WTC11 (cell line): Measurements from ENCODE around the gene SAMMSON. TPM values are rescaled to one million over a fixed set of nuclear protein-coding genes. Genes with fewer than 3 reads are reported as not detected.
A peak's percentile ranks its signal among the peaks of the same experiment; 100 is the strongest.

Source experiments
- ATAC-seq: fragments of 200-7000 bp; cut with Tn5 transposase; 2 replicates; pipeline ENCODE4 v1.10.0; 2021; ENCODE audit warnings: mild to moderate bottlenecking, moderate library complexity
- CTCF ChIA-PET: fragments of 300-600 bp; sonication (Branson Sonifier 250); formaldehyde crosslinking; loops from one replicate; lab custom pipeline; 2021; ENCODE audit warnings: antibody characterized with exemption; lab: Charles Lee
- POLR2A ChIA-PET: fragments of 350-600 bp; sonication (Branson Sonifier 250); formaldehyde crosslinking; loops from one replicate; lab custom pipeline; 2021; ENCODE audit warnings: antibody characterized with exemption; lab: Charles Lee
- DNase-seq: peaks from one replicate; pipeline ENCODE4 v3.0.0; 2021; ENCODE audit warnings: low spot score
- H3K27ac Mint-ChIP-seq: 2 replicates; pipeline ENCODE4 v1.8.0; 2021; ENCODE audit warnings: mixed read lengths
- H3K27me3 Mint-ChIP-seq: 2 replicates; pipeline ENCODE4 v1.8.0; 2021; ENCODE audit warnings: low read depth, mild to moderate bottlenecking, moderate library complexity, mixed read lengths
- H3K36me3 Mint-ChIP-seq: 2 replicates; pipeline ENCODE4 v1.8.0; 2021; ENCODE audit warnings: mixed read lengths
- H3K4me1 Mint-ChIP-seq: 2 replicates; pipeline ENCODE4 v1.8.0; 2022; ENCODE audit warnings: mixed read lengths
- H3K4me3 Mint-ChIP-seq: 2 replicates; pipeline ENCODE4 v1.8.0; 2021; ENCODE audit warnings: mild to moderate bottlenecking, moderate library complexity, mixed read lengths
- H3K9me3 Mint-ChIP-seq: 2 replicates; pipeline ENCODE4 v1.8.0; 2021; ENCODE audit warnings: mixed read lengths
- EMX1 ChIP-seq: fragments of 250-450 bp; sonication (Bioruptor Pico); IDR thresholded peaks from 2 replicates; pipeline ENCODE4 v1.8.0; 2021; ENCODE audit warnings: mild to moderate bottlenecking
- ETV6 ChIP-seq: sonication (generic); formaldehyde crosslinking; IDR thresholded peaks from 2 replicates; pipeline ENCODE4 v1.8.1; 2022; ENCODE audit warnings: mild to moderate bottlenecking, missing genetic modification reagents
- GABPB1 ChIP-seq: sonication (generic); formaldehyde crosslinking; IDR thresholded peaks from 2 replicates; pipeline ENCODE4 v1.8.1; 2023; ENCODE audit warnings: mild to moderate bottlenecking, missing genetic modification reagents
- IRF2 ChIP-seq: sonication (generic); formaldehyde crosslinking; IDR thresholded peaks from 2 replicates; pipeline ENCODE4 v1.8.0; 2022; ENCODE audit warnings: low read depth, missing genetic modification reagents, borderline replicate concordance
- KAT7 ChIP-seq: sonication (generic); formaldehyde crosslinking; IDR thresholded peaks from 2 replicates; pipeline ENCODE4 v1.8.1; 2023; ENCODE audit warnings: missing genetic modification reagents, mild to moderate bottlenecking, borderline replicate concordance
- MXD4 ChIP-seq: fragments of 250-450 bp; sonication (Bioruptor Pico); IDR thresholded peaks from 2 replicates; pipeline ENCODE4 v1.8.0; 2021; ENCODE audit warnings: mild to moderate bottlenecking, moderate library complexity, borderline replicate concordance
- MYBL2 ChIP-seq: sonication (generic); formaldehyde crosslinking; IDR thresholded peaks from 2 replicates; pipeline ENCODE4 v1.8.1; 2023; ENCODE audit warnings: mild to moderate bottlenecking, moderate library complexity, missing genetic modification reagents
- NFATC4 ChIP-seq: fragments of 250-450 bp; sonication (Bioruptor Pico); IDR thresholded peaks from 2 replicates; pipeline ENCODE4 v1.9.0; 2021; ENCODE audit warnings: mild to moderate bottlenecking
- TEAD4 ChIP-seq: sonication (generic); formaldehyde crosslinking; IDR thresholded peaks from 2 replicates; pipeline ENCODE4 v1.8.0; 2022; ENCODE audit warnings: mild to moderate bottlenecking, missing genetic modification reagents
- TP53 ChIP-seq: sonication (generic); formaldehyde crosslinking; IDR thresholded peaks from 2 replicates; pipeline ENCODE4 v1.8.1; 2023; ENCODE audit warnings: mild to moderate bottlenecking, missing genetic modification reagents
- ZNF121 ChIP-seq: sonication (generic); formaldehyde crosslinking; IDR thresholded peaks from 2 replicates; pipeline ENCODE4 v1.8.0; 2023; ENCODE audit warnings: missing genetic modification reagents
- ZNF263 ChIP-seq: sonication (generic); formaldehyde crosslinking; IDR thresholded peaks from 2 replicates; pipeline ENCODE4 v1.8.1; 2022; ENCODE audit warnings: low read depth, mild to moderate bottlenecking, moderate library complexity, missing genetic modification reagents
- ZNF281 ChIP-seq: sonication (generic); formaldehyde crosslinking; IDR thresholded peaks from 2 replicates; pipeline ENCODE4 v1.8.0; 2023; ENCODE audit warnings: mild to moderate bottlenecking, missing genetic modification reagents
- total RNA-seq: library from RNA; stranded (reverse); gene quantifications from 3 replicates; pipeline ENCODE4 v1.2.3, GENCODE V29; 2021
- TF ChIP-seq, protein P1 (sequence below): sonication (generic); formaldehyde crosslinking; IDR thresholded peaks from 2 replicates; pipeline ENCODE4 v1.8.1; 2023; ENCODE audit warnings: mild to moderate bottlenecking, missing genetic modification reagents, moderate library complexity
- TF ChIP-seq, protein P2 (sequence below): sonication (generic); formaldehyde crosslinking; IDR thresholded peaks from 2 replicates; pipeline ENCODE4 v1.8.1; 2023; ENCODE audit warnings: mild to moderate bottlenecking, missing genetic modification reagents
- TF ChIP-seq, protein P3 (sequence below): sonication (generic); formaldehyde crosslinking; IDR thresholded peaks from 2 replicates; pipeline ENCODE4 v1.8.1; 2022; ENCODE audit warnings: mild to moderate bottlenecking, missing genetic modification reagents, moderate library complexity, borderline replicate concordance
- TF ChIP-seq, protein P4 (sequence below): fragments of 200-600 bp; IDR thresholded peaks from 2 replicates; pipeline ENCODE4 v1.8.0; 2022; ENCODE audit warnings: antibody characterized with exemption

Gene SAMMSON
- total RNA-seq, 1 experiment from 2014 or later = 0.13 TPM

DNA sequence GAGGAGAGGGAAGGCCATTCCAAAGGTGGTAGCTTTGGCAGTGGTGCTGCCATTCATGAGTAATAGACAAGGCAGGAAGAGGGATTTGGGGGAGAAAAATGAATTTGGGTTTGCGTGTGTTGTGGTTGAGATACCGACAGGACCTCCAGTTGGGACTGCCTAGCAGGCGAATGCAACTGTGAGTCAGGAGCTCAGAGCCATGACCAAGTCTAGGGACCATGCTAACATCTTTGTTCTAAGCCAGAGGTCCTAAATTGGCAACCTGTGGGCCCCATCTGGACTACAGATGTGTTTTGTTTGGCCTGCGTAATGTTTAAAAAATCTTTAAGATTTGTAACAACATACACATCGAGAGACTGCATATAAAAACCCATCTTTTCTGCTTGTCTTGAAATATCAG, 61.6 kb downstream of the SAMMSON start:
- DNase-seq (no peak), ATAC-seq (no peak)
- no peak overlapping the region for H3K27ac Mint-ChIP-seq
- TF ChIP-seq, protein P1, sequence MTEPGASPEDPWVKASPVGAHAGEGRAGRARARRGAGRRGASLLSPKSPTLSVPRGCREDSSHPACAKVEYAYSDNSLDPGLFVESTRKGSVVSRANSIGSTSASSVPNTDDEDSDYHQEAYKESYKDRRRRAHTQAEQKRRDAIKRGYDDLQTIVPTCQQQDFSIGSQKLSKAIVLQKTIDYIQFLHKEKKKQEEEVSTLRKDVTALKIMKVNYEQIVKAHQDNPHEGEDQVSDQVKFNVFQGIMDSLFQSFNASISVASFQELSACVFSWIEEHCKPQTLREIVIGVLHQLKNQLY = no peak
- TF ChIP-seq ETV6 (CRISPR knock-in tag) (no peak), MXD4 (no peak), ZNF281 (CRISPR knock-in tag) (no peak), NFATC4 (no peak), MYBL2 (no peak), EMX1 (no peak), ZNF263 (CRISPR knock-in tag) (no peak), GABPB1 (no peak), TEAD4 (CRISPR knock-in tag) (no peak), TP53 (CRISPR knock-in tag) (no peak)
- TF ChIP-seq, protein P2, sequence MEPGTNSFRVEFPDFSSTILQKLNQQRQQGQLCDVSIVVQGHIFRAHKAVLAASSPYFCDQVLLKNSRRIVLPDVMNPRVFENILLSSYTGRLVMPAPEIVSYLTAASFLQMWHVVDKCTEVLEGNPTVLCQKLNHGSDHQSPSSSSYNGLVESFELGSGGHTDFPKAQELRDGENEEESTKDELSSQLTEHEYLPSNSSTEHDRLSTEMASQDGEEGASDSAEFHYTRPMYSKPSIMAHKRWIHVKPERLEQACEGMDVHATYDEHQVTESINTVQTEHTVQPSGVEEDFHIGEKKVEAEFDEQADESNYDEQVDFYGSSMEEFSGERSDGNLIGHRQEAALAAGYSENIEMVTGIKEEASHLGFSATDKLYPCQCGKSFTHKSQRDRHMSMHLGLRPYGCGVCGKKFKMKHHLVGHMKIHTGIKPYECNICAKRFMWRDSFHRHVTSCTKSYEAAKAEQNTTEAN = no peak
- TF ChIP-seq, protein P3, sequence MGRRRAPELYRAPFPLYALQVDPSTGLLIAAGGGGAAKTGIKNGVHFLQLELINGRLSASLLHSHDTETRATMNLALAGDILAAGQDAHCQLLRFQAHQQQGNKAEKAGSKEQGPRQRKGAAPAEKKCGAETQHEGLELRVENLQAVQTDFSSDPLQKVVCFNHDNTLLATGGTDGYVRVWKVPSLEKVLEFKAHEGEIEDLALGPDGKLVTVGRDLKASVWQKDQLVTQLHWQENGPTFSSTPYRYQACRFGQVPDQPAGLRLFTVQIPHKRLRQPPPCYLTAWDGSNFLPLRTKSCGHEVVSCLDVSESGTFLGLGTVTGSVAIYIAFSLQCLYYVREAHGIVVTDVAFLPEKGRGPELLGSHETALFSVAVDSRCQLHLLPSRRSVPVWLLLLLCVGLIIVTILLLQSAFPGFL = no peak
- H3K9me3 Mint-ChIP-seq = no peaks in the 10 kb centered on the region
- H3K27me3 Mint-ChIP-seq = no peaks in the 10 kb centered on the region
- H3K4me1 Mint-ChIP-seq = peaks cover 38% of the 10 kb centered on the region
- CTCF ChIA-PET = no interaction called here
- no peak overlapping the region for H3K4me3 Mint-ChIP-seq
- no peaks in the 10 kb centered on the region for H3K36me3 Mint-ChIP-seq
- POLR2A ChIA-PET = no interaction called here

GRCh38 chr3:70064194-70064779, 64.8 kb downstream of the SAMMSON start:
- Mint-ChIP-seq H3K4me3 (no peak overlapping the region), H3K27ac (no peak overlapping the region), H3K36me3 (no peaks in the 10 kb centered on the region), H3K4me1 (peaks cover 38% of the 10 kb centered on the region), H3K27me3 (no peaks in the 10 kb centered on the region), H3K9me3 (no peaks in the 10 kb centered on the region)
- DNase-seq = no peak
- TF ChIP-seq KAT7 (CRISPR knock-in tag) (no peak), IRF2 (CRISPR knock-in tag) (no peak), ZNF121 (CRISPR knock-in tag) (no peak)
- TF ChIP-seq, protein P4, sequence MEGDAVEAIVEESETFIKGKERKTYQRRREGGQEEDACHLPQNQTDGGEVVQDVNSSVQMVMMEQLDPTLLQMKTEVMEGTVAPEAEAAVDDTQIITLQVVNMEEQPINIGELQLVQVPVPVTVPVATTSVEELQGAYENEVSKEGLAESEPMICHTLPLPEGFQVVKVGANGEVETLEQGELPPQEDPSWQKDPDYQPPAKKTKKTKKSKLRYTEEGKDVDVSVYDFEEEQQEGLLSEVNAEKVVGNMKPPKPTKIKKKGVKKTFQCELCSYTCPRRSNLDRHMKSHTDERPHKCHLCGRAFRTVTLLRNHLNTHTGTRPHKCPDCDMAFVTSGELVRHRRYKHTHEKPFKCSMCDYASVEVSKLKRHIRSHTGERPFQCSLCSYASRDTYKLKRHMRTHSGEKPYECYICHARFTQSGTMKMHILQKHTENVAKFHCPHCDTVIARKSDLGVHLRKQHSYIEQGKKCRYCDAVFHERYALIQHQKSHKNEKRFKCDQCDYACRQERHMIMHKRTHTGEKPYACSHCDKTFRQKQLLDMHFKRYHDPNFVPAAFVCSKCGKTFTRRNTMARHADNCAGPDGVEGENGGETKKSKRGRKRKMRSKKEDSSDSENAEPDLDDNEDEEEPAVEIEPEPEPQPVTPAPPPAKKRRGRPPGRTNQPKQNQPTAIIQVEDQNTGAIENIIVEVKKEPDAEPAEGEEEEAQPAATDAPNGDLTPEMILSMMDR = peak; percentile 33; the same call in 1 of the 2 replicates
- ChIA-PET POLR2A (no interaction called here), CTCF (interaction anchor here (0.7 to 1.7 kb wide), 5 partner anchors 15 to 958 kb away, joined by 3 to 4 read pairs (median 3); no protein-coding TSS in a partner anchor)
- no peak for ATAC-seq
